HG03432 (cell line): ENCODE data around the gene MDM1.
A peak's percentile ranks its signal among the peaks of the same experiment; 100 is the strongest.

Experiments
- ATAC-seq: cut with Tn5 transposase; IDR thresholded peaks from one replicate; pipeline ENCODE4 v1.9.1; 2021; ENCODE audit warnings: mild to moderate bottlenecking, moderate library complexity; ENCODE audit not compliant: unreplicated experiment

Gene MDM1

GRCh38 chr12:68358532-68359485 lies 26.6 kb upstream of the MDM1 start:
- ATAC-seq, result peak; percentile 91

DNA sequence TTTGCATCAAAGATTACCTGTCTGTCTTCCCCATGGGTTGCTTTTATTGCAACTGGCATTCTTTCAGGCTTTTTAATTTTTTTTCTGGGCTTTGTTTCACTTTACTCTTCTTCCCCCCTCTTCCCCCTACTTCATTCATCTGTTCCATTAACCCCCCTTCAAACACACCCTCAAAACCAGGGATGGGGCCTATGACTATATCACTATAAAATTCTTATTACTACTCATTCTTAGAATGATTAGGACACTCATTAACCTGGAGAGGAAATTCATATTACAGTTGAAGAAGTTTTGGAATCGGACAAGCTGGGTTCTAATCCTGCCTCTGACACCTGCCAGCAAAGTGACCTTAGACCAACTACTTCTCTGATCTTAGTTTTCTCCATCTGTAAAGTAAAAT lies 24.8 kb upstream of the MDM1 start:
- no peak for ATAC-seq

- no peak for ATAC-seq
These were observed 24.0 kb upstream of the MDM1 start for GRCh38 chr12:68356060-68356695.

GRCh38 chr12:68354977-68355541 lies 22.9 kb upstream of the MDM1 start:
- ATAC-seq, result no peak

GRCh38 chr12:68352067-68352466 lies 19.9 kb upstream of the MDM1 start:
- no peak for ATAC-seq

DNA sequence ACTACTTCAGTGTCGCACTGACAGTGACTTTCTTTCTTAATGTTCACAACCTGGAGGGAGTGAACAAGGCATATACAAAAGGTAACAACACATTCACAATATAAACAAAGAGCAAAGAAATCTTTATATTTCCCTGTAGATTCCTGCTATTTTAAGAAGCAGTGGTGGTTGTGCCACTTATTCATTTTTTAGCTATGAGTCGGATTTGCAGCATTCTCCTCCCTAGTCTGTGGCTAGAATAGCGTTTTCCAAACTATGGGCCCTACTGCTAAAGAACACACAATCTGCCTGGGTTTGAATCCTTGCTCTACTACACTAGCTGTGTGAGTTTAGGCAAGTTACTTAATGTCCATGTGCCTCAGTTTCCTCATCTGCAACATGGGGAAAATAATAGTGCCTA lies 18.6 kb upstream of the MDM1 start:
- no peak for ATAC-seq

DNA sequence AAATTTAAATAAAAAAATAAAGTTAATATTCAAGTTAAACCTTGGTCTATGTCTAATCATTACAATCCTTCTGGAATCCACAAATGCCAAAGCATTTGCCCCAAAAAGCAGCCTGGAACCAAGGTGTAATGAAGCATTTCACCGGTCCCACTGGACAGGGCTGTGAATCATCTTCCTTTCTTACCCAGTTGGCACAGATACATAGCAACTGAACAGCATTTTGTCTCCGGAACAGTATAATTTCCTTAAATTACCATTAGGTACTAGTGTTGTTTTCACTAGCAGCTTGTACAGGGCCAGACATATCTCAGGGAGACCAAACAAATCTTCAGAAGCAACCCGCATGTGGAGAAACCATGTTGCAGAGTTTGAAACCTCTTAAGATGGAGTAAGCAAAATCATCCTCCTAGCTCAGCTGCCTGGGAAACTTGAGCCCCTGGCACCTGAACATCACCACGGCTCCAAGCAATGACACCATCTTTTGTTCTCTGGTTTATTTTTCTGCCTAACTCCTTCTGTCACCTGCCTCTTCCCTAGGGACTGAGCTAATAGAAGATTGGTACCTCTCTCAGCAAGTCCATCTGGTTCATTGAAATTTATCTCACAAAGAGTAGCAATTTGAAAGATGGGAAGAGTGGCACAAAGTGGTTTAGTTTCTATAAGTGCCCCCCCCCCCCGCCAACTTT lies 17.9 kb upstream of the MDM1 start:
- ATAC-seq, result no peak

GRCh38 chr12:68349220-68349621 lies 17.1 kb upstream of the MDM1 start:
- no peak for ATAC-seq

DNA sequence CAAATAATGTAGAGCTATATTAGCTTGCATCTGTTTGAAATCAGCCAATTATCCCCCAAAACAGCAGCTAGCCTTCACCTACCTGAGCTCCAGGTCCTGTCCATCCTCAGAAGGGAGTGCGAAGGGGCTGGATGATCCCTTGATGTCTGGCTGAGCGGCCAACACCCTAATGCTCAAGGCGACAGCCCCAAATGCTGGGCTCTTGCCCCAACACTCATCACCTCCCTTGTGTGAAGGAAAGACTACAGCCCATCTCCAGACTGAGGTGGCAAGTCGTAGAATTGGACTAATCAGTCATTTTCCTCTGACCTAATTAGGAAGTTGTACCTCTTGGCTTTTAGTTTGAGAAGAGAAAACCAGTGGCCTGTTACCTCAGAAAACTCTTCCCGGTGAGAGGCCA lies 16.3 kb upstream of the MDM1 start:
- no peak for ATAC-seq

DNA sequence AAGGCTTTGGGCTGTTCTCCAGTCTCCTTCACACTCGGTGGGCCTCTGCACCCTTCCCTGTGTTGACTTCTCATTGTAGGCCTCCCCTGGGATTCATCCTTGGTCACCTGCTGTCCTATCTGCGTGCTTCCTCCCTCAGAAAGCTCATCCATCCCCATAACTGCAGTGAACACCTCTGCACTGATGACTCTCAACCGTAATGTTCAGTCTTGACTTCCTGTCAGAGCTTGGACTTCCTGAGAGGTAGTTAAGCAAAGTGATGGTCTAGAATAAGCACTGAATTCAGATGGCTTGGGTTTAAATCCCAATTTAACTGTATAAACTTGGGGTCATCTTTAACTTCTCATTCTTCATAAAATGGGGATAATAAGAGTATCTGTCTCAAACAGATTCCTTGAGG lies 13.6 kb upstream of the MDM1 start:
- no peak for ATAC-seq

- ATAC-seq, result no peak
These were observed 12.0 kb upstream of the MDM1 start for GRCh38 chr12:68344126-68344525.

- ATAC-seq, result no peak
These were observed 10.8 kb upstream of the MDM1 start for GRCh38 chr12:68342966-68343365.

DNA sequence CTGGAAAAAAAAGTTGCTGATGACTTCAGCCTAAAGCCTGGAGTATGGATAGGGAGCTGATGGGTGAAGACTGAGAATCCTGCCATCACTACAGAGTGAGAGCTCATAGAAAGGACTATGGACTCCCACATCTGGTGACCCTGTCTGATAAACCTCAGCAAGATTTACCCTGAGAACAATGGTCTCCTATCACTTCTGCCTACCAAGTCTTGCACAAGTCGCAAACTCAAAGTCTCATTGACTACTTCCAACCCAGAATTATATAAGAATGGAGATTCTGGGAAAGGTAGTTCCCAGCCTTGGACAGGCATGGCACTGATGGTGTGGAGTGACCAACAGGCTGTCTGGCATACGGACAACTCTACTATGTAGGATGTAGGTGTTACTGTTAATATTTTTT lies 9.7 kb upstream of the MDM1 start:
- no peak for ATAC-seq

DNA sequence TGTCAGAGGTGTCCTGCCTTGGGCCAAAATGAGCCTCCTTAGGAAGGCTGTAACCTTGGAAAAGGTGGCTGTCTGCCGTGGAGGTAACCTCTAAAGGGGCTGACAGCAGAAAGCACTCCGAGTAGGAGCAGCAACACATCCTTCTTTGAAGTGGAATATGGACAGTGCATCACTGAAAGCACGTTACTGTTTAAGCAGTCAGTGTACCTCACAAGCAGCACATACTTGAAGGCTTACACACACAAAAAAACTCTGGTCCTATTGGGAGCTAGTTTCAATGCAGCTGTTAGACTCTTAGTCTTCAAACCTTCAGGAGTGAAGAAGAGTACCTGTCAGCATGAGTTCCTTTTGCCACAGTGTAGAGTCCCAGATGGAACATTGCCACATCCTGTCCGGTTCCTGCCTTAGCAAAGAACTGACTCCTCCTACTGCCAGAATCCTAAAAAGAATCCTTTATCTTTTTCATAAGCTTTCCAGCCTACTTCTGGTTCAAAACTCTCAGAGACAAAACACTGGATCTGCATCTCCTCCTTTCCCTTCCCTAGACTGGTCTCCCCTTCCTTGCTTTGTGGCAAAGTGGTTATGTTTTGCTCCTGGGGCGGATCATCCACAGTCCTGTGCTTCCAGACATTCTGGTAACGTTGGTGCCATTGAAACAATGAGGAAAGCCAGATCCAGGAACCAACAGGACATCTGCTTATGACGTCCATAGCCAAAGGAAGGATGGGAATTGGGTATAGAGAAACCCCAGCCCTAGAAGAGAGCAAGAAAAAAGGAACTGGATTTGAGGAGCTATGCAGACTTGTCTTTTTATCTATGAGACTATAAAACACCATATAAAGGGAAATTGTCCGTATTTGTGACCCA lies 8.5 kb upstream of the MDM1 start:
- no peak for ATAC-seq

DNA sequence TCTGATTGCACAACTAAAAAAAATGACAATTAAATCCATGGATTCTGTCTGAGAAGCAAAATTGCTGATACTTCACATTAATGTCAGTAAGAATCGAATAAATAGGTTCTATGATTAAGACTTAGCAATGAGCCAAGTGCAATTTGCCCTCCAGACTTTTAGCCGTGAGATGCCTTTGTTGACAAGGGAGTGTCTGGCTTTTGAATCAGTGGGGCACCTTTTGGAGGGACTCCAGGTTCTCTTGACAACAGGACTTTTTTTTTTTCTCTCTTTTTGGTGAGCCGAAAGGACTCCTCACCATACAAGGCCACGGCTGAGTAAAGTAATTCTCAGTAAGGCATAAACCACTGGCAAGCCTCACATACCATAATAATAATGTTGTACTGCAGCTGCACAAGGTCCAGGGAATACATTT lies 4.7 kb upstream of the MDM1 start:
- ATAC-seq, result no peak

DNA sequence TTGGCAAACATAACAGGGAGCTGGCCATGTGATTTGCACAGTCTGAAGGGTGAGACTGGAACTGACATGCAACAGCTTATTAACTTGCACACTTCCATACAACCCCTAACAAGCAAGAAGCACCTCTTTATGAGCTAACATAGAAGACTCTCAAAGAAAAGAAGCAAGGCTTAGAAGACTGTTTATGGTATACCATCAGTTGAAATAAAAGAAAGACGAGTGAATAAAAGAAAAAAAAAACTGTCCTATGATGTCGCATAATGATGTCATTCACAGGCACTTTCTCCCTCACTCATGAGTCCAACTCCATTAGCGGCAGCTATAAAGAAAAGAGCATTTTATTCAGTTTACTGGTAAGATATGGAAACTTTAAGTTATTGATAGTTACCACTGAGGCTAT lies 3.3 kb upstream of the MDM1 start:
- ATAC-seq, result no peak

DNA sequence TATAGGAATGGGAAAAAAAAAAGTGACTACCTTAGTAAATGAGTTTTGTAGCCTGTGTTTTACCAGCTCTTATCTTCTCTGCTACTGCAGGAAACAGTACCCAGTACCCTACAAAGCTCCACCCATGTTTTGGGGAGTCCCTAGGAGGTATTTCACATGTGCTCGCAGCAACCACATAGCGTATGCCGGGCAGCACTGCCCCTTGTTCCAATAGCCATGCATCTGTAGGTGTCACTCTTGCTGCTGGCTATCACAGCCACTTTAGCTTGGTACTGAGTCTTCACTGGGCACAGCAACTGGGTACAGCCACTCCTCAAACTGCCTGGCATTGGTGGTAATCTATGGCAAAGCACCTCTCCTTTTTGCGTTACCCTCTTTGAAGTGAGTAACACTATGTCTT lies 2.0 kb upstream of the MDM1 start:
- peak; percentile 18 for ATAC-seq

- ATAC-seq, result no peak
These were observed 817 bp upstream of the MDM1 start for GRCh38 chr12:68332728-68333630.

- ATAC-seq, result no peak
These were observed 678 bp downstream of the MDM1 start for GRCh38 chr12:68331500-68331868.

DNA sequence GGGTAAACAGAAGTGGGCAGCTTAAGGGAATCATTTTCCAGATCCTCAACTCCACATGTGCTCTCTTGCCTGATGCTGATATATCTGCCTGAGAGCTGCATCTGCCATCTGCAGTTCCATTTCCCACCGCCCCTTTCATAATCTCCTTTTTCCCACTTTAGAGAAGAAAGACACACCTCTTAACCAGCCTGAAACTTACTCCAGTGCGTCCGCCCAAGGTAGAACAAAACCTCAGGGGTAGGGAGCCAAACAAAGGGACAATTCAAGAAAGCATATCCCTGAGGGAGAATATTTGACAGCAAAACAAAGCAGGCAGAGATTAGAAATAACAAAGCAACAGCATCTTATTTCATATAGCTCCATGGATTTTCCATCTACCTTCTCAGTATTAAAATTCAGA lies 4.3 kb downstream of the MDM1 start:
- no peak for ATAC-seq
